WTC11 (cell line): ENCODE results near the gene ZNF628. TPM values are rescaled to one million over a fixed set of nuclear protein-coding genes. Genes with fewer than 3 reads are reported as not detected.

Experiments used
- ATAC-seq: fragments of 200-7000 bp; cut with Tn5 transposase; 2 replicates; pipeline ENCODE4 v1.10.0; 2021; ENCODE audit warnings: mild to moderate bottlenecking, moderate library complexity
- CTCF ChIA-PET: fragments of 300-600 bp; sonication (Branson Sonifier 250); formaldehyde crosslinking; loops from one replicate; lab custom pipeline; 2021; ENCODE audit warnings: antibody characterized with exemption; lab: Charles Lee
- POLR2A ChIA-PET: fragments of 350-600 bp; sonication (Branson Sonifier 250); formaldehyde crosslinking; loops from one replicate; lab custom pipeline; 2021; ENCODE audit warnings: antibody characterized with exemption; lab: Charles Lee
- DNase-seq: peaks from one replicate; pipeline ENCODE4 v3.0.0; 2021; ENCODE audit warnings: low spot score
- H3K27ac Mint-ChIP-seq: 2 replicates; pipeline ENCODE4 v1.8.0; 2021; ENCODE audit warnings: mixed read lengths
- H3K27me3 Mint-ChIP-seq: 2 replicates; pipeline ENCODE4 v1.8.0; 2021; ENCODE audit warnings: low read depth, mild to moderate bottlenecking, moderate library complexity, mixed read lengths
- H3K36me3 Mint-ChIP-seq: 2 replicates; pipeline ENCODE4 v1.8.0; 2021; ENCODE audit warnings: mixed read lengths
- H3K4me1 Mint-ChIP-seq: 2 replicates; pipeline ENCODE4 v1.8.0; 2022; ENCODE audit warnings: mixed read lengths
- H3K4me3 Mint-ChIP-seq: 2 replicates; pipeline ENCODE4 v1.8.0; 2021; ENCODE audit warnings: mild to moderate bottlenecking, moderate library complexity, mixed read lengths
- H3K9me3 Mint-ChIP-seq: 2 replicates; pipeline ENCODE4 v1.8.0; 2021; ENCODE audit warnings: mixed read lengths
- ATF1 ChIP-seq: sonication (generic); formaldehyde crosslinking; IDR thresholded peaks from 2 replicates; pipeline ENCODE4 v1.8.1; 2023; ENCODE audit warnings: mild to moderate bottlenecking, moderate library complexity, missing genetic modification reagents
- CREB1 ChIP-seq: sonication (generic); formaldehyde crosslinking; IDR thresholded peaks from 2 replicates; pipeline ENCODE4 v1.8.0; 2023; ENCODE audit warnings: mild to moderate bottlenecking, missing genetic modification reagents
- FOXJ3 ChIP-seq: sonication (generic); formaldehyde crosslinking; IDR thresholded peaks from 2 replicates; pipeline ENCODE4 v1.9.0; 2021; ENCODE audit warnings: missing genetic modification reagents, mild to moderate bottlenecking, borderline replicate concordance
- GRHL2 ChIP-seq: fragments of 250-450 bp; sonication (Bioruptor Pico); IDR thresholded peaks from 2 replicates; pipeline ENCODE4 v1.8.0; 2022; ENCODE audit warnings: mild to moderate bottlenecking, moderate library complexity; ENCODE audit not compliant: insufficient replicate concordance, severe bottlenecking
- JAZF1 ChIP-seq: fragments of 250-450 bp; sonication (Bioruptor Pico); IDR thresholded peaks from 2 replicates; pipeline ENCODE4 v1.9.0; 2021; ENCODE audit warnings: moderate library complexity, mild to moderate bottlenecking, inconsistent platforms
- JUN ChIP-seq: sonication (generic); formaldehyde crosslinking; IDR thresholded peaks from 2 replicates; pipeline ENCODE4 v1.8.0; 2023; ENCODE audit warnings: mild to moderate bottlenecking, missing genetic modification reagents
- NR2C2 ChIP-seq: sonication (generic); formaldehyde crosslinking; IDR thresholded peaks from 2 replicates; pipeline ENCODE4 v1.8.0; 2022; ENCODE audit warnings: mild to moderate bottlenecking, missing genetic modification reagents
- PRRX2 ChIP-seq: fragments of 250-450 bp; sonication (Bioruptor Pico); IDR thresholded peaks from 2 replicates; pipeline ENCODE4 v1.8.0; 2021; ENCODE audit warnings: mild to moderate bottlenecking
- RELA ChIP-seq: sonication (generic); formaldehyde crosslinking; IDR thresholded peaks from 2 replicates; pipeline ENCODE4 v1.8.1; 2022; ENCODE audit warnings: missing genetic modification reagents, mild to moderate bottlenecking, borderline replicate concordance
- ZBTB21 ChIP-seq: sonication (generic); formaldehyde crosslinking; IDR thresholded peaks from 2 replicates; pipeline ENCODE4 v1.8.1; 2023; ENCODE audit warnings: mild to moderate bottlenecking, missing genetic modification reagents, borderline replicate concordance
- ZNF138 ChIP-seq: sonication (generic); formaldehyde crosslinking; conservative IDR thresholded peaks from 2 replicates; pipeline ENCODE4 v1.8.1; 2022; ENCODE audit warnings: mild to moderate bottlenecking, moderate library complexity, missing genetic modification reagents
- ZNF416 ChIP-seq: fragments of 250-450 bp; sonication (Bioruptor Pico); IDR thresholded peaks from 2 replicates; pipeline ENCODE4 v1.9.0; 2021; ENCODE audit warnings: mild to moderate bottlenecking, inconsistent platforms
- total RNA-seq: library from RNA; stranded (reverse); gene quantifications from 3 replicates; pipeline ENCODE4 v1.2.3, GENCODE V29; 2021
- TF ChIP-seq, protein P1 (sequence below): sonication (generic); formaldehyde crosslinking; IDR thresholded peaks from 2 replicates; pipeline ENCODE4 v1.8.0; 2022; ENCODE audit warnings: mild to moderate bottlenecking, missing genetic modification reagents
- TF ChIP-seq, protein P2 (sequence below): sonication (generic); formaldehyde crosslinking; IDR thresholded peaks from 2 replicates; pipeline ENCODE4 v1.8.1; 2022; ENCODE audit warnings: low read depth, missing genetic modification reagents, borderline replicate concordance
- TF ChIP-seq, protein P3 (sequence below): sonication (generic); formaldehyde crosslinking; IDR thresholded peaks from 2 replicates; pipeline ENCODE4 v1.8.0; 2023; ENCODE audit warnings: mild to moderate bottlenecking, missing genetic modification reagents
- TF ChIP-seq, protein P4 (sequence below): sonication (generic); formaldehyde crosslinking; IDR thresholded peaks from 2 replicates; pipeline ENCODE4 v1.8.0; 2022; ENCODE audit warnings: mild to moderate bottlenecking, missing genetic modification reagents
- TF ChIP-seq, protein P5 (sequence below): sonication (generic); formaldehyde crosslinking; IDR thresholded peaks from 2 replicates; pipeline ENCODE4 v1.8.0; 2023; ENCODE audit warnings: missing genetic modification reagents
- TF ChIP-seq, protein P6 (sequence below): sonication (generic); formaldehyde crosslinking; IDR thresholded peaks from 2 replicates; pipeline ENCODE4 v1.8.1; 2023; ENCODE audit warnings: mild to moderate bottlenecking, moderate library complexity, missing genetic modification reagents

The ZNF628 gene
- total RNA-seq, 1 experiment from 2014 or later = 23.6 TPM

DNA sequence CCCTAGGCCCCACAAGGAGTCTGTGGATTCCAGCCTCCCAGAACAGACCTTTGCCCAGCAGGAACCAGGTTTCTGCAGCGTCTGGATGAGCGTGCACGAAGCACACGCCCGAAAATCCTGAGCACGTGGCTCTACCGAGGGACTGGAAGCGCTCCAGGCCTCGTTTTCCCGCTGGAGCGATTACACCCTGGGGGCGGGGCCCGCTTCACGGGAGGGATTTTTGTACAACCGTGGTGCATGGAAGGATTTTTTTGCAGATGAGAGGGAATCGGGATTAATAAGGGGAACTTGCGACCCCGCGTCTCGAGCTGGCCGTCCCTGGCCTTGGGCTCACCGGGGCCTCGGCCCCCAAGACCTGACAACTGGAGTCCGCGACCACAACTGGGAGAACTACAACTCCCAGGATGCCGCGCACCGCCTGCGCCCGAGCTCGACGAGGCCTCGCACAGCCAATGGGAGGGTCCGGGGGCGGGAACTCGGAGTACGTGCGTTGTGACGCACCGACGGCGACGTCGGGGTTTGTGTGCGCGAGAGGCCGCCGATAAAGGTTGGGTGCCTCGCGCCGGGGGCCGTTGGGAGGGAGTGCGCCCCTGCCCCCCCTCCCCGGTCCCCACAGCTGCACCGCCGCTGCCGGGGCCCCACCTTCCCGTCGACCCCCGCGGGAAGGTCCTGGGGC is at the start of gene ZNF628 (continued):
- TF ChIP-seq, protein P1, sequence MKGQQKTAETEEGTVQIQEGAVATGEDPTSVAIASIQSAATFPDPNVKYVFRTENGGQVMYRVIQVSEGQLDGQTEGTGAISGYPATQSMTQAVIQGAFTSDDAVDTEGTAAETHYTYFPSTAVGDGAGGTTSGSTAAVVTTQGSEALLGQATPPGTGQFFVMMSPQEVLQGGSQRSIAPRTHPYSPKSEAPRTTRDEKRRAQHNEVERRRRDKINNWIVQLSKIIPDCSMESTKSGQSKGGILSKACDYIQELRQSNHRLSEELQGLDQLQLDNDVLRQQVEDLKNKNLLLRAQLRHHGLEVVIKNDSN (CRISPR knock-in tag) = peak; percentile 74; the same call in 1 of the 2 replicates
- TF ChIP-seq ZNF416 (CRISPR knock-in tag) (no peak), ATF1 (CRISPR knock-in tag) (no peak), JUN (peak; percentile 79), RELA (CRISPR knock-in tag) (peak; percentile 80; the same call in 1 of the 2 replicates), JAZF1 (CRISPR knock-in tag) (no peak), CREB1 (0 out of 2 replicates have a peak, but pooled peaks have one; percentile 74), FOXJ3 (no peak), ZBTB21 (CRISPR knock-in tag) (no peak), GRHL2 (no peak)
- TF ChIP-seq, protein P2, sequence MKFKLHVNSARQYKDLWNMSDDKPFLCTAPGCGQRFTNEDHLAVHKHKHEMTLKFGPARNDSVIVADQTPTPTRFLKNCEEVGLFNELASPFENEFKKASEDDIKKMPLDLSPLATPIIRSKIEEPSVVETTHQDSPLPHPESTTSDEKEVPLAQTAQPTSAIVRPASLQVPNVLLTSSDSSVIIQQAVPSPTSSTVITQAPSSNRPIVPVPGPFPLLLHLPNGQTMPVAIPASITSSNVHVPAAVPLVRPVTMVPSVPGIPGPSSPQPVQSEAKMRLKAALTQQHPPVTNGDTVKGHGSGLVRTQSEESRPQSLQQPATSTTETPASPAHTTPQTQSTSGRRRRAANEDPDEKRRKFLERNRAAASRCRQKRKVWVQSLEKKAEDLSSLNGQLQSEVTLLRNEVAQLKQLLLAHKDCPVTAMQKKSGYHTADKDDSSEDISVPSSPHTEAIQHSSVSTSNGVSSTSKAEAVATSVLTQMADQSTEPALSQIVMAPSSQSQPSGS (CRISPR knock-in tag) = 0 out of 2 replicates have a peak, but pooled peaks have one; percentile 47
- TF ChIP-seq, protein P3, sequence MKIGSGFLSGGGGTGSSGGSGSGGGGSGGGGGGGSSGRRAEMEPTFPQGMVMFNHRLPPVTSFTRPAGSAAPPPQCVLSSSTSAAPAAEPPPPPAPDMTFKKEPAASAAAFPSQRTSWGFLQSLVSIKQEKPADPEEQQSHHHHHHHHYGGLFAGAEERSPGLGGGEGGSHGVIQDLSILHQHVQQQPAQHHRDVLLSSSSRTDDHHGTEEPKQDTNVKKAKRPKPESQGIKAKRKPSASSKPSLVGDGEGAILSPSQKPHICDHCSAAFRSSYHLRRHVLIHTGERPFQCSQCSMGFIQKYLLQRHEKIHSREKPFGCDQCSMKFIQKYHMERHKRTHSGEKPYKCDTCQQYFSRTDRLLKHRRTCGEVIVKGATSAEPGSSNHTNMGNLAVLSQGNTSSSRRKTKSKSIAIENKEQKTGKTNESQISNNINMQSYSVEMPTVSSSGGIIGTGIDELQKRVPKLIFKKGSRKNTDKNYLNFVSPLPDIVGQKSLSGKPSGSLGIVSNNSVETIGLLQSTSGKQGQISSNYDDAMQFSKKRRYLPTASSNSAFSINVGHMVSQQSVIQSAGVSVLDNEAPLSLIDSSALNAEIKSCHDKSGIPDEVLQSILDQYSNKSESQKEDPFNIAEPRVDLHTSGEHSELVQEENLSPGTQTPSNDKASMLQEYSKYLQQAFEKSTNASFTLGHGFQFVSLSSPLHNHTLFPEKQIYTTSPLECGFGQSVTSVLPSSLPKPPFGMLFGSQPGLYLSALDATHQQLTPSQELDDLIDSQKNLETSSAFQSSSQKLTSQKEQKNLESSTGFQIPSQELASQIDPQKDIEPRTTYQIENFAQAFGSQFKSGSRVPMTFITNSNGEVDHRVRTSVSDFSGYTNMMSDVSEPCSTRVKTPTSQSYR (CRISPR knock-in tag) = peak; percentile 92
- TF ChIP-seq, protein P4, sequence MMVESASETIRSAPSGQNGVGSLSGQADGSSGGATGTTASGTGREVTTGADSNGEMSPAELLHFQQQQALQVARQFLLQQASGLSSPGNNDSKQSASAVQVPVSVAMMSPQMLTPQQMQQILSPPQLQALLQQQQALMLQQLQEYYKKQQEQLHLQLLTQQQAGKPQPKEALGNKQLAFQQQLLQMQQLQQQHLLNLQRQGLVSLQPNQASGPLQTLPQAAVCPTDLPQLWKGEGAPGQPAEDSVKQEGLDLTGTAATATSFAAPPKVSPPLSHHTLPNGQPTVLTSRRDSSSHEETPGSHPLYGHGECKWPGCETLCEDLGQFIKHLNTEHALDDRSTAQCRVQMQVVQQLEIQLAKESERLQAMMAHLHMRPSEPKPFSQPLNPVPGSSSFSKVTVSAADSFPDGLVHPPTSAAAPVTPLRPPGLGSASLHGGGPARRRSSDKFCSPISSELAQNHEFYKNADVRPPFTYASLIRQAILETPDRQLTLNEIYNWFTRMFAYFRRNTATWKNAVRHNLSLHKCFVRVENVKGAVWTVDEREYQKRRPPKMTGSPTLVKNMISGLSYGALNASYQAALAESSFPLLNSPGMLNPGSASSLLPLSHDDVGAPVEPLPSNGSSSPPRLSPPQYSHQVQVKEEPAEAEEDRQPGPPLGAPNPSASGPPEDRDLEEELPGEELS (CRISPR knock-in tag) = peak; percentile 40; the same call in 1 of the 2 replicates
- TF ChIP-seq, protein P5, sequence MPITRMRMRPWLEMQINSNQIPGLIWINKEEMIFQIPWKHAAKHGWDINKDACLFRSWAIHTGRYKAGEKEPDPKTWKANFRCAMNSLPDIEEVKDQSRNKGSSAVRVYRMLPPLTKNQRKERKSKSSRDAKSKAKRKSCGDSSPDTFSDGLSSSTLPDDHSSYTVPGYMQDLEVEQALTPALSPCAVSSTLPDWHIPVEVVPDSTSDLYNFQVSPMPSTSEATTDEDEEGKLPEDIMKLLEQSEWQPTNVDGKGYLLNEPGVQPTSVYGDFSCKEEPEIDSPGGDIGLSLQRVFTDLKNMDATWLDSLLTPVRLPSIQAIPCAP = peak; percentile 91

DNA sequence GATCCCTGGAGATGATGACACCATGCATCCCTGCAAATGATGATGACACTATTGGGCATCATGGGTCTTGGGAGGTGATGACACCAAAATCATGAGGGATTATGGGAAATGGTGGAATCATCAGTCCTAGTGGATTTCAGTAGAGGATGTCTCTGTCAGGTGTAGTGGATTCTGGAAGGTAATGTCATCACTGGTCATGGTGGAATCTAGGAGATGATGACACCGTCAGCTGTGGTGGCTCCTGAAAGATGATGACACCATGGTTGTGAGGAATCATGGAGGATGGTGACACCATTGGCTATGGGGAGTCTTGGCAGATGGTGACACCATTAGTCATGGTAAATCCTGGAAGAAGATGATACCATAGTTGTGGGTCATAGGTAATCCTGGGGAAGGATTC is 45.2 kb upstream of the ZNF628 start:
- H3K4me3 Mint-ChIP-seq = no peak overlapping the region
- no peak overlapping the region for H3K27ac Mint-ChIP-seq
- no peaks in the 10 kb centered on the region; the same call in 1 of the 2 replicates for H3K36me3 Mint-ChIP-seq
- ChIA-PET CTCF (interaction anchor here (0.5 kb wide), 1 partner anchor 17 kb away, joined by 3 read pairs; no protein-coding TSS in a partner anchor), POLR2A (no interaction called here)
- ATAC-seq (no peak), DNase-seq (no peak)
- 0 out of 2 replicates have a peak, but pooled peaks cover 5% of the 10 kb centered on the region for H3K4me1 Mint-ChIP-seq
- TF ChIP-seq NR2C2 (CRISPR knock-in tag) (no peak), PRRX2 (CRISPR knock-in tag) (no peak), ZNF138 (no peak)
- TF ChIP-seq, protein P6, sequence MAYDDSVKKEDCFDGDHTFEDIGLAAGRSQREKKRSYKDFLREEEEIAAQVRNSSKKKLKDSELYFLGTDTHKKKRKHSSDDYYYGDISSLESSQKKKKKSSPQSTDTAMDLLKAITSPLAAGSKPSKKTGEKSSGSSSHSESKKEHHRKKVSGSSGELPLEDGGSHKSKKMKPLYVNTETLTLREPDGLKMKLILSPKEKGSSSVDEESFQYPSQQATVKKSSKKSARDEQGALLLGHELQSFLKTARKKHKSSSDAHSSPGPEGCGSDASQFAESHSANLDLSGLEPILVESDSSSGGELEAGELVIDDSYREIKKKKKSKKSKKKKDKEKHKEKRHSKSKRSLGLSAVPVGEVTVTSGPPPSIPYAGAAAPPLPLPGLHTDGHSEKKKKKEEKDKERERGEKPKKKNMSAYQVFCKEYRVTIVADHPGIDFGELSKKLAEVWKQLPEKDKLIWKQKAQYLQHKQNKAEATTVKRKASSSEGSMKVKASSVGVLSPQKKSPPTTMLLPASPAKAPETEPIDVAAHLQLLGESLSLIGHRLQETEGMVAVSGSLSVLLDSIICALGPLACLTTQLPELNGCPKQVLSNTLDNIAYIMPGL = no peak
- peaks cover 33% of the 10 kb centered on the region for H3K27me3 Mint-ChIP-seq
- H3K9me3 Mint-ChIP-seq = peaks cover 22% of the 10 kb centered on the region
